ENCODE measurements around the gene CXCL8. TPM values are rescaled to one million over a fixed set of nuclear protein-coding genes. Genes with fewer than 3 reads are reported as not detected.

CXCL8 gene
- total and polyA plus RNA-seq, 9 of the 15 experiments (the other 6 are each of a cell fraction or from before 2014, with no cell fraction given) = 1.6 to 7.7 (median 3.3) TPM

GRCh38 chr4:73731968-73732610, 8.3 kb upstream of the CXCL8 start (continued):
- TF ChIP-seq SPI1 (IDR thresholded peaks at IDR 0.05; ENCODE audit: borderline replicate concordance, low read depth, low read length) (peak; percentile 93), PML (IDR thresholded peaks at IDR 0.05; ENCODE audit: low read length) (no peak)

DNA sequence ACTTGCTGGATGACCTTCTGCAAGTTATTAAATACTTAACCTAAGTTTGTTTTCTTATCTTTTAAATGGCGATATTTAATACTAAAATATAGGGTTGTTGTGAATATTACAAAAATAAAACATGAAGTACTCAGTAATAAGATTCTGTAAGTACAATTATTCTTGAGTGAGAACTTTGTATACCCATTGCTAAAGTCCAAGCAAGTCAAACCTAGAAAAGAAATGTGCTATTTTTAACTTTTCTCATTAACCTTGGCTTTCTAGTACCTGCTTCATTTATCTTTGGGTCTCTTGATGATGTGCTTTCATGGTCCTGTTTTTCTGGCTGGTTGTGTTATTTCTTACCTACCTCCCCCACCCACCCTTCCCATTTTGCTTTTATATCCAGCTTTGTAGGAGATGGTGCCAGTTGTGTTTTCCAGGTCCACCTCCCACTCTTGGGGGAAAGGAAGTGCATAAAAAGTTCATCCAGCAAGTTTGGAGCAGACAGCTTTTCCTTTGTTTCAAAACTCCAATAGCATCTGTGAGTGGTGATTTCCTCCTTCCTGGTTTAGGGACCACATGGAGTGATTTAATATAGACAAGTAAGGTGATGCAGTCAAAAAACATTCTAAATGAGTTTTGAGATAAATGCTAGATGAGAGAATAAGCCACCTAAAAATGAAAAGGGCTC, 7.5 kb upstream of the CXCL8 start:
- Histone ChIP-seq H3K4me1 (replicated peaks in 1 of 2; ENCODE audit: control insufficient read depth in 2 of 2, insufficient read depth in 2 of 2, low read length in 2 of 2) (peaks cover 0 to 22% of the 10 kb centered on the region in 2 experiments; a peak in 4 of 5 replicates), H3K79me2 (ENCODE audit: control insufficient read depth, insufficient read depth, low read length) (no peaks in the 10 kb centered on the region), H3K27ac (ENCODE audit: extremely low read depth, low read depth, low read length) (no peak overlapping the region), H3K36me3 (ENCODE audit: control insufficient read depth, insufficient read depth, low read length) (no peaks in the 10 kb centered on the region), H3K4me2 (ENCODE audit: insufficient read depth, low read length) (no peak overlapping the region), H3K9ac (ENCODE audit: insufficient read depth in 1 of 2, low read depth in 2 of 2, low read length in 2 of 2) (no peak overlapping the region), H4K20me1 (replicated peaks; ENCODE audit: control insufficient read depth, insufficient read depth, low read length) (no peaks in the 10 kb centered on the region), H3K9me3 (replicated peaks; ENCODE audit: control insufficient read depth, insufficient read depth, low read depth, low read length) (no peaks in the 10 kb centered on the region), H2AFZ (ENCODE audit: low read depth, low read length) (peak overlapping the region; percentile 66), H3K9me1 (ENCODE audit: control insufficient read depth, insufficient read depth, low read length) (no peaks in the 10 kb centered on the region), H3K4me3 (no peak overlapping the region), H3K27me3 (ENCODE audit: control insufficient read depth in 2 of 2, insufficient read depth in 2 of 2, low read length in 2 of 2) (no peaks in the 10 kb centered on the region)
- CTCF ChIA-PET (ENCODE audit: low intra/inter-chr PET ratio) = no interaction called here
- WGBS (ENCODE audit: insufficient coverage, low coverage, missing lambda C conversion rate) = 29% methylated on average over 1 of the region's 1 CpG
- in situ Hi-C loops (cut with MboI) (no loop called here), intact Hi-C loops (cut with micrococcal nuclease) (no loop called here)
- DNase-seq (ENCODE audit: extremely low read depth in 1 of 4, low spot score in 3 of 4) = no peak
- FAIRE-seq = no peak
- no TSS peak for BruUV-seq (replicated peaks)
- POLR2A ChIA-PET = no interaction called here
- ATAC-seq = no peak
- TF ChIP-seq ZNF239 (CRISPR knock-in tag; IDR thresholded peaks at IDR 0.05) (no peak), ZNF778 (CRISPR knock-in tag; IDR thresholded peaks at IDR 0.05) (no peak), THRA (IDR thresholded peaks at IDR 0.05) (no peak), L3MBTL2 (IDR thresholded peaks at IDR 0.05) (no peak), ZNF699 (CRISPR knock-in tag; IDR thresholded peaks at IDR 0.05; ENCODE audit: insufficient replicate concordance) (no peak), CAMTA2 (CRISPR knock-in tag; conservative IDR thresholded peaks at IDR 0.05) (no peak), LEF1 (IDR thresholded peaks at IDR 0.05) (no peak), NCOR1 (IDR thresholded peaks at IDR 0.05) (no peak), CUX1 (CRISPR knock-in tag; IDR thresholded peaks at IDR 0.05) (no peak), ZC3H4 (CRISPR knock-in tag; IDR thresholded peaks at IDR 0.05; ENCODE audit: borderline replicate concordance) (no peak)
- TF ChIP-seq, protein P1, sequence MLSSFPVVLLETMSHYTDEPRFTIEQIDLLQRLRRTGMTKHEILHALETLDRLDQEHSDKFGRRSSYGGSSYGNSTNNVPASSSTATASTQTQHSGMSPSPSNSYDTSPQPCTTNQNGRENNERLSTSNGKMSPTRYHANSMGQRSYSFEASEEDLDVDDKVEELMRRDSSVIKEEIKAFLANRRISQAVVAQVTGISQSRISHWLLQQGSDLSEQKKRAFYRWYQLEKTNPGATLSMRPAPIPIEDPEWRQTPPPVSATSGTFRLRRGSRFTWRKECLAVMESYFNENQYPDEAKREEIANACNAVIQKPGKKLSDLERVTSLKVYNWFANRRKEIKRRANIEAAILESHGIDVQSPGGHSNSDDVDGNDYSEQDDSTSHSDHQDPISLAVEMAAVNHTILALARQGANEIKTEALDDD (IDR thresholded peaks at IDR 0.05) = no peak
